GM19397 (cell line): ENCODE data around the gene SCD.

Experiments used
- ATAC-seq: cut with Tn5 transposase; IDR thresholded peaks from one replicate; pipeline ENCODE4 v1.9.1; 2021; ENCODE audit warnings: mild to moderate bottlenecking, moderate library complexity; ENCODE audit not compliant: unreplicated experiment

SCD gene

DNA sequence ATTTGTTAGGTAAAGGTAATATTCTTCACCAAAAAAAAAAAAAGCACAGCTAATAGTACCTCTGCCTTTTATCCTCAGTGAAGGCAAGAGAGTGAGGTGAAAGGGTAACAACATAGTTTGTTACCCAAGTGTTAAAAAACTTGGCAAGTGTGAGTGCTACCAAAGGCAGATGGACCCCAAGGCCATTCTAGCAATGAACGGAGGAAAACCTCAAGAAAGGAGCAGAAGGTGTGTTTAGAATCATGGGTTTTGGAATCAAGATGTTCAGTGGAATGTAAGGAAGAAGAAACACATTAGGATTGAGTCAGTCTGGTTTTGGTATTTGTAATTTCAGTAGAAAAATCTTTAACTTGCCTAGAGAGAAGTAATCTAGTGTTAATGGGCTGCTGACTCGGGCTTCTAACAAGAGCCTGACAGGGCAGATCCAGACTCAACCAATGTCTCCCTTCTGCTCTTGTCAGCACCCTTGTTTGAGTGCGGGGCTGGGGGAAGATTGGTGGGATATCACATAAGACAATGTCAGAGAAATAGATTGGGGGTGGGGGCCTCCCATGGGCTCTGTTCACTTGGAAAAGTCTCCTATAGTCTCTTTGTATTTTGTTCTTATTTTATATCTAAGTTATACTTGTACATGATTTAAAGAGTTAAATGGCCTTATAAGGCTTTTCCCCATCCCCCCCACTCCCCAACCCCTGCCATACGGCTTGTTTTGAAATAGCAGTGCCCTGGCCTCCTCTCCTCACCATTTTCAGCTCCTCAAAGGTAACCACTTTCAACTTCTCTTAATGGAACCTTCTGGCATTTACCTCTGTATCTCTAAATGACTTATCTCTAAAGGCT, 44.4 kb downstream of the SCD start:
- ATAC-seq = no peak

DNA sequence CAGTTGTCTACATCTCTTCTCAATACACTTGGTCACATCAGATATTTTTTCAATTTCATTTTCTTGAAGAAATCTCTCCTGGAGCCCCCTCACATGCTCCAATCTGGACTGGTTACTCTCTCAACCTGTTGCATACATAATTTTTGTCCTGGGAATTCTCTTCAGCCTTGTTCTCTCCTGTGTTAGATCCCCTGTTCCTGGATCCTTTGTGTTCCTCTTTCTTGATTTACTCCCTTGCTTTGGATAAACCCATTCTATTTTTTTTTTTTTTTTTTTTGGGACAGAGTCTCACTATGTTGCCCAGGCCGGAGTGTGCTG, 45.6 kb downstream of the SCD start:
- no peak for ATAC-seq

DNA sequence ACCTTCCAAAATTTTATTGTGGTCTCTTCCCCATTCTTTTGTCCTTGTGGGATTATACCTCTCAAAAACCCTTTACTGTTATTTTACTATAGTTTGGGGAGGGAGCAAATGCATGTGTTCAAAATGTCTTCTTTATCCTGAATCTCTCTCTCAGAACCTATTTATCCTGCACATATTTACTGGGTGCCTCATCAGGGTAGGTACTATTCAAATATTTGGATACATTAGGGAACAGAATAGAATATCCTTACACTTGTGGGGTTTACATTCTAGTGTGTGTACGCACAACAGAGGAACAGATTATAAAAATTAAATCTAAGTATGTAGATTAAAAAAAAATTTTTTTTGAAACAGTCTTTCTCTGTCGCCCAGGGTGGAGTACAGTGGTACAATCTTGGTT, 48.6 kb downstream of the SCD start:
- no peak for ATAC-seq

DNA sequence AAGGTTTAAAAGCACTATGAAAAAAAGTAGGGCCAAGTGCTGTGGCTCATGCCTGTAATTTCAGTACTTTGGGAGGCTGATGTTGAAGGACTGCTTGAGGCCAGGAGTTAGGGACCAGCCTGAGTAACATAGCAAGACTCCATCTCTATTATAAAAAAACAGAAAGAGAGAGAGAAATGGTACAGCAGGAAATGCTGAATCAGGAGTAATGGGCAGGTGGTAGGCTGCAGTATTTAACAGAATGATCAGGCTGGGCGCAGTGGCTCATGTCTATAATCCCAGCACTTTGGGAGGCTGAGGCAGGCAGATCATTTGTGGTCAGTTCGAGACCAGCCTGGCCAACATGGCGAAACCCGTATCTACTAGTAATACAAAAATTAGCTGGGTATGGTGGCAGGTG, 49.6 kb downstream of the SCD start:
- no peak for ATAC-seq

DNA sequence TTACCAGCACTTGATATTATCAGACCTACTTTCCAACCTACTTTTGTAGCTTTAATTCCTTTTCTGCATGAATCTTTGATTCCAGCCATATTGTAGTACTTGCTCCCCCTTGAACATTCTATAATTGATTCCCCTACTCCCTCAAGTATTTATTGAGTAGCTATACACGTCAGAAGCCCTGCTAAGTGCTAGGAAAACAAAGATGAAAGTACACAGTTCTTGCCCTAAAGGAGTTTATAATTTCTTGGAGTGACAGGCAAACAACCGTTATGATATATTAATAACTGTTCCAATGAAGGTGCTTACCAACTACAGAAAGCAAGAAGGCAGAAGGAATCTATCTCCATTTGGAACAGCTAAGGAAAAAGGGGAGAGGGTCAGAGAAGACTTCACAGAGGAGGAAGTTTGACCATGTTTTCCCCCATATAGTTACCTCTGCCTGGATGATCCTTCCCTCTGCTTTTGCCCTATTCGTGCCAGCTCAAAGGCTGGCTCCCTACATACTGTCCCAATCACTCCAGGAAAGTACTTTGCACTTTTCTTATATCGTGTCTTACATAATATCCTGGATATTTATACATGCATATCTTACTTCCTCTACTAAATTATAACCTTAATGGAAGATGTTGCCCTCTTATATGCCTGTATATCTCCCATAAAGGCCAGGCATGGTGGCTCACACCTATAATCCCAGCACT, 54.7 kb downstream of the SCD start:
- ATAC-seq = no peak

DNA sequence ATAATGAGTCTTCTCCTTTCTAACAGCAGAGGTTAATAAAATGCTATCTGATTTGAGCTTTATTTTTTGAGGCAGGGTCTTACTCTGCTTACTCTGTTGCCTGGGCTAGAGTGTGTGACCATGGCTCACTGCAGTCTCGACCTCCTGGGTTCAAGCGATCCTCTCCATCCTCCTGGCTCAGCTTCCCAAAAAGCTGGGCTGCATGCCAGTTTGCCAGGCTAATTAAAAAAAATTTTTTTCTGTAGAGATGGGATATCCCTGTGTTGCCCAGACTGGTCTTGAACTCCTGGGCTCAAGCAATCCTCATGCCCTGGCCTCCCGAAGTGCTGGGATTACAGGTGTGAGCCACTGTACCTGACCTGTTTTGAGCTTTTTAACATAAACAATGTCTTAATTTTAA, 56.7 kb downstream of the SCD start:
- no peak for ATAC-seq

DNA sequence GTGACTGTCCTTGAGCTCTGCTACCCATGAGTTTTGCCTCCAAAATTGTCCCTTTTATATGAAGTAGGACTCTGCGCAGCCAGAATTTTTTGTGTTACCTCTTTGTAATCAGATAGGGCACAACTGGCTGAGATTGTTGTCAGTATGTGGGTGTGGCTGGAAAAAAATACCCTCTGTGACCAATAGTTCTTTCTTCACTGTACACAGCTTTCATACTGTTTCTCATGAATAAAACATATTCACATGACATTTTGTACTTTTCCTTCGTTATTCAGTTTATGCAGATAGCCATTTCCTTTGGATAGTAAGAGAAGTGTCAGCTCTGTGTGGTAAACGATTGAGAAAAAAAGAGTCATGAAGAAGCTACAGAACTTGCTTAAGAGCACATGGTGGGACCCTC, 66.1 kb downstream of the SCD start:
- no peak for ATAC-seq
